HG02588 (cell line): Measurements from ENCODE around the gene CA14.
"Not testable (repeated sequence)": the region's sequence is repeated elsewhere in the genome, so short reads cannot be mapped to it uniquely, and the experiment has no call there.

Experiments used
- ATAC-seq: cut with Tn5 transposase; IDR thresholded peaks from one replicate; pipeline ENCODE4 v1.9.1; 2021; ENCODE audit warnings: mild to moderate bottlenecking, moderate library complexity; ENCODE audit not compliant: unreplicated experiment

The CA14 gene

GRCh38 chr1:150257624-150258585 lies at the start of gene CA14:
Gene CA14, plus strand, starts transcription at chr1:150257774. Its CDS starts 355 bp downstream, at chr1:150258129.
- ATAC-seq = no peak

- not testable (repeated sequence) for ATAC-seq
Observed at GRCh38 chr1:150208460-150208859, 49.1 kb upstream of the CA14 start.

DNA sequence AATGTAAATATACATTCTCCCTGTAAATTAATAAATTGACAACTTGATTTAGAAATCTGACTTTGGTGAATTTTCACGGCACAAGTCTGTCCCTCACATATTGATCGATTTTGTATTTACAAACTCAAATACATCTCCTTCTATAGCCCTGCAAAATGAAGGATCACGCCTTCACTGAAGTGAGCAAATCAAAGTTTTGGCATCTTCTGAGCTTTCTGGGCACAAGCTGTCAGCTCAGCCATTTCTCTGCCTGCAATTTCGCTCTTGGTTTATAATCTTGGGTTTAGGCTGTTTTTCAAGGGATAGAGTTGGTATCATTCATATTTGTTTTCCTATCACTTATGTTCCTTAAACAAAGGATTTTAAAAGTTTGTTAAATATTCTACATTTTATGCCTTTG lies 47.5 kb upstream of the CA14 start:
- no peak for ATAC-seq

DNA sequence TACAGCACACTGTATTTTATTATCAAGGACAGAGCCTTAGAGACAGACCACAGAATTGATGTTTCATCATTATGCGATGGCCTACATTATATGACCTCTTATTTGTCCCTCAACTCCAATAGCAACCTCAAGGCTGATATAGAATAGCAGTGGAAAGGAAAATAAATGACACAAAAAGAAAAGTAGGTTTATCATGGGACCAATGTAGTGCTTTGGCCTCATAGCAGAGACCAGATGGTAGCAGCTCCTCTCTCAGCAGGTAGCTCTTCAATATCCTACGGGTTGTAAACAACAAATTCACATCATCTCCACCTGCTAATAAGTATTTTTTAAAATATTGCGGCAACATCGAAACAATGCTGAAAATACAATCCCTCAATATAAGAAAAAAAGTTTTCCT lies 46.9 kb upstream of the CA14 start:
- ATAC-seq = no peak

DNA sequence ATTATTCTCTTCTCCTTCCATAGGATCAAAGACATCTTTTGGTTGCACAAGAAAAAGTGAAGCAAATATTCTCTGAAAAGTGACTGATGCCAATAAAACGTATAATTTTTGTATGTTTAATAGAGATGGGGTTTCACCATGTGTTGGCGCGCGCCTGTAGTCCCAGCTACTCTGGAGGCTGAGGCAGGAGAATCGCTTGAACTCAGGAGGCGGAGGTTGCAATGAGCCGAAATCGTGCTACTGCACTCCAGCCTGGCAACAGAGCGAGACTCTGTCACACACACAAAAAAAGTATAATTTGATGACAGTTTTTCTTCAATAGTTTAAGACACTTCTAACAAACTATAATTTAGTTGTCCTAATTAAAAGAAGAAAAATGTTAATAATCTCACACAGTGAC lies 45.5 kb upstream of the CA14 start:
- no peak for ATAC-seq

DNA sequence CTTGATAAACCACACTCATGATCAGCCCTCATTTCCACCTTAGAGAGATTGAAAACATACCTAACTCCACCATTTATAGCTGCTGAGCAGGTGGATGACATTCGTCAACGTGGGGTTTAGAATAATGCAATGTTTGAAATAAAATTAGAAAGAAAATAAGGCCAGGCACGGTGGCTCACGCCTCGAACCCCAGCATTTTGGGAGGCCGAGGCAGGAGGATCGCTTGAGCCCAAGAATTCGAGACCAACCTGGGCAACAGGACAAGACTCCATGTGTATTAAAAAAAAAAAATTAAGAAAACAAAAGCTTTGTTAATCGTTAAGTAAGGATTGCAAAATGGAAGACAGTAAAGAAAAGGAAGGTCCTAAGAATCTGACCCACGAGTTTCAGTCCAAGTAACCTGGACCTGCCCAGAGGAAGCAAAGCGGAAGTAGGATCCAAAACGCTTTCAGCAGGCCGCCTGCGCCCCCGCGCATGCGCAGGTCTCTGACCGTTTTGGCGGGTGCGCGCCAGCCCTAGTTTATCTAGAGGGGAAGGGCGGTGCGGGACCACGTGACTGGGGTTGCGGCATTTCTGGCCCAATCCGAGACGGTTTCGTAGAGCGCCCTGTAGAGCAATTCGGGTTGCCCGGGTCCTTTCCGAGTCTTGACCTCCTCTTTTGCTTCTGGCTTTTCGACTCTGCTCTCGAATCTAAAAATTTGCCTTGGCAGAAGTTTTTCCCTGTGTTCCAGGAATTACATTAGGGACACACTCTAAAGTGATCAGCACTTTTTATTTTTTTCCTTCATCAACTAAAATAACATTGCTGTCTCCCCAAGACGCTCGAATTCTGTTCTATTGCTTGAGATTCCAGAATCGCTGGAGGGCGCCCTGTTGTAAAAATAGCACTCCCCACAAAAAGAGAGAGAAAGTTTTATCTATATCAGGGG lies 44.1 kb upstream of the CA14 start:
- ATAC-seq = peak; percentile 89

- not testable (repeated sequence) for ATAC-seq
Observed at GRCh38 chr1:150214099-150214756, 43.3 kb upstream of the CA14 start.

GRCh38 chr1:150215855-150216254 lies 41.7 kb upstream of the CA14 start:
- ATAC-seq = not testable (repeated sequence)

DNA sequence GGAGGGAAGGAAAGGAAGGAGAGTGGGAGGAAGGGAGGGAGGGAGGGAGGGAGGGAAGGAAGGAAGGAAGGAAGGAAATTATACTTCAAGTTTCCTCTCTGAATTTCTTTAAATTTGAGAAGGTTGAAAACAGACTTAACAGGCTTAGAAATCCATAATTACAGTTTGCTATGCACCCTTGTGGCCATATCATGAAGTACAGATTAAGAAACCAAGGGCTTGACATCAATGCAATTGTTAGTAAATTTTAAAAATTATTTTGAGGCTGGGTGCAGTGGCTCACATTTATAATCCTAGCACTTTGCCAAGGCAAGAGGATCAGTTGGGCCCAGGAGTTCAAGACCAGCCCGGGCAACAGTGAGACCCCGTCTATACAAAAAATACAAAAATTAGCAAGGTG lies 36.0 kb upstream of the CA14 start:
- ATAC-seq = no peak

- no peak for ATAC-seq
Observed at GRCh38 chr1:150224983-150225382, 32.6 kb upstream of the CA14 start.

GRCh38 chr1:150225546-150225945 lies 32.0 kb upstream of the CA14 start:
- ATAC-seq = no peak

DNA sequence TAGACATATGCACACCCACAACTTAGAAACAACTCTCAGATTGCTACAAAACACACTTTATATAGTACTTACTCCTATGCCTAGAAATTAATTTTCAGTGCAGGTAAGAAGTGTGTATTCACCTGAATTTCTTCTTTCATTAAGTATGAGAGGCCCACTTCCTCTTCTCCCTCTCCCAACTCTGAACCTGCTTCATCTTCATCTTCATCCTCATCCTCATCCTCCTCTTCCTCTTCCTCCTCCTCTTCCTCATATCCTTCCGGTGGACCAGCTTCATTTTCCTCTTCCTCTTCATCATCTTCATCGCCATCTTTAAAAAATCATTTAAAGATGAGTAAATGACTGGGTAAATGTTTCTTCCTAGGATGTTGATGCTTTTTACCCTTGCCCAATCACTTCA lies 31.1 kb upstream of the CA14 start:
- no peak for ATAC-seq

GRCh38 chr1:150227228-150227627 lies 30.3 kb upstream of the CA14 start:
- ATAC-seq = no peak

- not testable (repeated sequence) for ATAC-seq
Observed at GRCh38 chr1:150228246-150228645, 29.3 kb upstream of the CA14 start.

DNA sequence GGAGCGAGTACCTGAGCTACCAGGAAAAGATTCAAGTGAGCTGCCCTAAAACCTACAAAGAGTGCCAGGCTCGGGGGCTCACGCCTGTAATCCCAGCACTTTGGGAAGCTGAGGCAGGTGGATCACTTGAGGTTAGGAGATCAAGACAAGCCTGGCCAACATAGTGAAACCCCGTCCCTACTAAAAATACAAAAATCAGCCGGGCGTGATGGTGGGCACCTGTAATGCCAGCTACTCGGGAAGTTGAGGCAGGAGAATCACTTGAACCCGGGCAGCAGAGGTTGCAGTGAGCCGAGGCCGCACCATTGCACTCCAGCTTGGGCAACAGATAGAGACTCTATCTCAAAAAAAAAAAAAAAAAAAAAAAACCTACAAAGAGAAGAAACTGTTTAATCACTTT lies 24.7 kb upstream of the CA14 start:
- not testable (repeated sequence) for ATAC-seq

GRCh38 chr1:150233359-150234308 lies 23.9 kb upstream of the CA14 start:
- ATAC-seq = no peak

DNA sequence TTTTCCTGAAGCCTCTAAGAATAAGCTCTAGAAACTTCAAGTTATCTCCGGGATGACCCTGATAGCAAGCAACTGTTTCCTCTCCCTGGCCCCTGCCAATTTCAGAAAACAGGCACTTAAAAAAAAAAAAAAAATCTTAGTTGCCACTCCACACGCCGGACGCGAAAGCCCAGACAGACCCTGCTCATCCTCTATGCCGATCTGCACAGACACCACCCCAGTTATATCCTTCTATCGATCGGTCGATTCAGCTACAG lies 23.3 kb upstream of the CA14 start:
- ATAC-seq = no peak

GRCh38 chr1:150234566-150235293 lies 22.8 kb upstream of the CA14 start:
- ATAC-seq = peak; percentile 48

GRCh38 chr1:150235294-150235851 lies 22.2 kb upstream of the CA14 start:
- ATAC-seq = peak; percentile 2
